ENCODE data around the gene HTRA1.

GRCh38 chr10:122461367-122461728 lies at the start of gene HTRA1:
- TF ChIP-seq RAD21 (IDR thresholded peaks at IDR 0.05; ENCODE audit: low read length) (no peak), CTCF (IDR thresholded peaks at IDR 0.05) (no peak), NFIC (IDR thresholded peaks at IDR 0.05; ENCODE audit: borderline replicate concordance) (no peak), POLR2AphosphoS5 (IDR thresholded peaks at IDR 0.05; ENCODE audit: low read depth, low read length) (no peak), EP300 (IDR thresholded peaks at IDR 0.05; ENCODE audit: borderline replicate concordance in 1 of 2, low read depth in 1 of 2, low read length in 1 of 2) (no peak), USF2 (IDR thresholded peaks at IDR 0.05; ENCODE audit: borderline replicate concordance, low read depth, low read length) (no peak), SIN3A (IDR thresholded peaks at IDR 0.05; ENCODE audit: borderline replicate concordance, low read depth, low read length) (no peak)

Measured in SK-N-SH (cell line).